Fibroblast of pulmonary artery (primary cell): Measurements from ENCODE around the gene CIBAR2.

Experiments used
- DNase-seq: peaks from one replicate; pipeline ENCODE4 v3.0.0-alpha.2; 2010; ENCODE audit warnings: low read depth
- H3K4me3 ChIP-seq: replicated peaks from 2 replicates; pipeline ENCODE4 v1.5.1; 2011; ENCODE audit warnings: low read depth, mild to moderate bottlenecking, control low read depth, low read length, moderate library complexity
- TF ChIP-seq, protein P1 (sequence below): IDR thresholded peaks from 2 replicates; pipeline ENCODE4 v1.5.1; 2011; ENCODE audit warnings: mild to moderate bottlenecking, control low read depth, low read length, inconsistent platforms; ENCODE audit errors: missing control alignments

CIBAR2 gene

GRCh38 chr16:85049706-85050305 lies 62.5 kb downstream of the CIBAR2 start:
- DNase-seq = no peak
- TF ChIP-seq, protein P1, sequence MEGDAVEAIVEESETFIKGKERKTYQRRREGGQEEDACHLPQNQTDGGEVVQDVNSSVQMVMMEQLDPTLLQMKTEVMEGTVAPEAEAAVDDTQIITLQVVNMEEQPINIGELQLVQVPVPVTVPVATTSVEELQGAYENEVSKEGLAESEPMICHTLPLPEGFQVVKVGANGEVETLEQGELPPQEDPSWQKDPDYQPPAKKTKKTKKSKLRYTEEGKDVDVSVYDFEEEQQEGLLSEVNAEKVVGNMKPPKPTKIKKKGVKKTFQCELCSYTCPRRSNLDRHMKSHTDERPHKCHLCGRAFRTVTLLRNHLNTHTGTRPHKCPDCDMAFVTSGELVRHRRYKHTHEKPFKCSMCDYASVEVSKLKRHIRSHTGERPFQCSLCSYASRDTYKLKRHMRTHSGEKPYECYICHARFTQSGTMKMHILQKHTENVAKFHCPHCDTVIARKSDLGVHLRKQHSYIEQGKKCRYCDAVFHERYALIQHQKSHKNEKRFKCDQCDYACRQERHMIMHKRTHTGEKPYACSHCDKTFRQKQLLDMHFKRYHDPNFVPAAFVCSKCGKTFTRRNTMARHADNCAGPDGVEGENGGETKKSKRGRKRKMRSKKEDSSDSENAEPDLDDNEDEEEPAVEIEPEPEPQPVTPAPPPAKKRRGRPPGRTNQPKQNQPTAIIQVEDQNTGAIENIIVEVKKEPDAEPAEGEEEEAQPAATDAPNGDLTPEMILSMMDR = no peak
- H3K4me3 ChIP-seq = no peak overlapping the region

DNA sequence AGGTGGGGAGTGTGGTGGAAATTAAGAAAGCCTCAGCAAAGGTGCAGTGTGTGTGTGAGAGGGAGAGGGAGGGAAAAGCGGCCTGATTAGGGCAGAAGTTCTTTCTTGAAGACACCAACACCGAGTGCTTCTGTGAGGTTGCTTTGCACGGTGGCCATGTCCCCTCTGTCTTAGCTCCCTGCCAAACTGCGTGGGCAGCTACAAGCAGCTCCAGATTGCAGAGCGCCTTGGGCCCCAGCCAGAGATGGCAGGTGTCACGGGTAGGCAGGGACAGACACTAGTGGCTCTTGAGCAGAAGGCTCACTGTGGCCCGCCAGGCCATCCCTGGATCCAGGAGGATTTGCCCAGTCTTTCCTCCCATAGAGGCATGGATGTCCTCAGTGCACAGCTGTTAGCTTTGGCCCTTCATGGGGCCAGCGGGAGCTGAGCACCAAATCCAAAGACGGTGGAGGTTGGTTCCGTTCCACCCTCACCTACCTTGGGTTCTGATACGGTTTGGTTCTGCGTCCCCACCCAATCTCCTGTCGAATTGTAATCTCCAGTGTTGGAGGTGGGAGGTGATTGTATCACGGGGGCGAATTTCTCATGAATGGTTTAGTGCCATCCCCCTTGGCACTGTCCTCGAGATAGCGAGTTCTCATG lies 63.2 kb downstream of the CIBAR2 start:
- no peak for DNase-seq
- H3K4me3 ChIP-seq = no peak overlapping the region
- TF ChIP-seq, protein P1 = no peak
